GM19238 (cell line): ENCODE results near the gene RNF13.
"Not testable (repeated sequence)": the region's sequence is repeated elsewhere in the genome, so short reads cannot be mapped to it uniquely, and the experiment has no call there.

Source experiments
- DNase-seq: peaks from one replicate; pipeline ENCODE4 v3.0.0; 2011; ENCODE audit warnings: low spot score; ENCODE audit not compliant: insufficient read length

RNF13 gene

GRCh38 chr3:149801195-149801594 lies 11.8 kb upstream of the RNF13 start:
- no peak for DNase-seq

DNA sequence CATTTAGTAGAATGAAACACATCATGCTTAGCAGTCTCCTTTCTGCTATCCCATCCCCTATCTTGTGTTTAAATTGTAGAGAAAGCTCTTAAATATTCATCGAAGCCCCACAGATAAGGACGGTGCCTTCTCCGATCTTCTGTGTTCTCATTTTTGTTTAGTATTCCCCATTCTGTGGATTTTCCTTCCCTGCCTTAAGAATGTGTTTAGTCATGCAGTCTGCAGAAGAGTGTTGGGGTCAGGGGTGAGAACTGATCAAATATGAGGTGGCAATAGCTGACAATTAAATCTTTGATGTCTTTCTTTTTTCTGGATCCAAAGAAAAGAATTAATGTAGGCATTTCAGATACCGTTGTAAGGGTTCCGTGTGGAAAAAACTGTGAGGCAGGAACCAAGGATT lies 11.4 kb upstream of the RNF13 start:
- DNase-seq, result no peak

DNA sequence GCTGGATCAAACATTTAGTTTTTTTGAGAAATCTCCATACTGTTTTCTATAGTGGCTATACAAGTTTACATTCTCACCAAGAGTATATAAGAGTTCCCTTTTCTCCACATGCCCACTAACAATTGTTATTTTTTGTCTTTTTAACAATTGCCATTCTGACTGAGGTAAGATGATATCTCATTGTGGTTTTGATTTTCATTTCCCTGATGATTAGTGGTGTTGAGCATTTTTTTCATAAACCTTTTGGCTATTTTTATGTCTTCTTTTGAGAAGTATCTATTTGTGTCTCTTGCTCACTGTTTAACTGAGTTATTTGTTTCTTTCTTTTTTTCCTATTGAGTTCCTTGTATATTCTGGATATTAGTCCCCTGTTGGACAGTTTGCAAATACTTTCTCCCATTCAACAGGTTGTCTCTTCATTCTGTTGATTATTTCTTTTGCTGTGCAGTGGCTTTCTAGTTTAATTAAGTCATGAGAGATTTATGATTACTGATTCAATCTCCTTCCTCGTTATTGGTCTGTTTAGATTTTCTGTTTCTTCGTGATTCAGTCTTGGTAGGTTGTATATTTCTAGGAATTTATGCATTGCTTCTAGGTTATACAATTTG lies 6.7 kb upstream of the RNF13 start:
- DNase-seq, result no peak

- peak; percentile 25 for DNase-seq
Measured at GRCh38 chr3:149808209-149808829, 4.7 kb upstream of the RNF13 start.

DNA sequence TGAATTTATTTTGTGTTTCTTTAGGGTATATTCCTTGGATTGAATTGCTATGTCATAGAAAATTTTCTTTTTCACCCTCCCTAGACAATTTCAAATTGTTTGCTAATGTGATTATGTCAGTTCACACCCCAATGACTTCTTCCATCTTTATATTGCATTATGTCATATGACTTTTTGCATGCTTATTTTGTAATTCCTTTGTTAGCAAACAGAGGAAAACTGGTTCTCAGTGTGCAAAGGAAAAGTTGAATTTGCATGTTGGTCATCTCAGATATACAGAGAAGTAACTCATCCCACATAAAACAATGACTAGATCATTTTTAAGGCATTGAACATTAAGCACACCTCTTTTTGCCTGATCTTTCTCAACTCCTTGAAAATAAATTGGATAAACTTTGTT lies 3.3 kb upstream of the RNF13 start:
- DNase-seq, result no peak

- DNase-seq, result no peak
Measured at GRCh38 chr3:149810846-149811245, 2.2 kb upstream of the RNF13 start.

- DNase-seq, result no peak
Measured at GRCh38 chr3:149812165-149812605, 830 bp upstream of the RNF13 start.

- DNase-seq, result no peak
Measured at GRCh38 chr3:149813367-149814281, 609 bp downstream of the RNF13 start.

DNA sequence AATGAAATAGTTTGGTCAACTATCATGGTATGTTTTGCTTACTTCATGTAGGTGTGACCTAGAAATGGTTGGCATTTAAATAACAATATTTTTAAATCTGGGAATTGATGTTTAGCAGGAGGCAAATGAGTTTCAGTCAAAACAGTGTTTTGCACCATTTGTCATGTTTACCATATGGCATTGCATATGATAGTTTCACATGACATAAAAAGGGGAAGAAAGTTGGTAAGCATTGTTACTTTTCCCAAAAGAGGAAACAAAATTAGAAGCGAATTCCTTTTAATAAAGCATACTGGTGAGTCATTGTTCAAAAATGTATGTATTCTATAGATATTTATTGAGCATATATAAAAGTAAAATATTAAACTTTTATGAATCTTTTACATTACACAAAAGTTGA lies 2.3 kb downstream of the RNF13 start:
- no peak for DNase-seq

- no peak for DNase-seq
Measured at GRCh38 chr3:149815728-149816127, 2.7 kb downstream of the RNF13 start.

GRCh38 chr3:149816311-149816710 lies 3.3 kb downstream of the RNF13 start:
- DNase-seq, result no peak

DNA sequence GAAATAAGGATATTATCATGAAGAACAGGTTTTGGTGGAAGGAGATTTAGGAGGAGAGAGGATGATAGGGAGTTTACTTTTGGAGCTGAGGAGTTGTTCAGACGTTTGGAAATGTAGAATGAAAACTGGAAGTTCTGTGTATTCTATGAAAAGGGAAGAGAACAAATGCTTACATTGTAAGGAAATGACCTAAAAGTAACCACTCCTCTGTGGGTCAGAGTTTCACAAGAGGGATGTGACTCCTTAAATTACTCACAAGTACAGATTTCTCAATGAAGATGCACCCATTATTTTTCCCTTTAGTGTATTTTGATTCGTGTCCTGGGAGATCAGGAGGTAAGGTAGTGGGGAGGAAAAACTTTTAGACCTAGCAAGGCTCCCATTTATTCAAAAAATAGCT lies 4.0 kb downstream of the RNF13 start:
- DNase-seq, result no peak

DNA sequence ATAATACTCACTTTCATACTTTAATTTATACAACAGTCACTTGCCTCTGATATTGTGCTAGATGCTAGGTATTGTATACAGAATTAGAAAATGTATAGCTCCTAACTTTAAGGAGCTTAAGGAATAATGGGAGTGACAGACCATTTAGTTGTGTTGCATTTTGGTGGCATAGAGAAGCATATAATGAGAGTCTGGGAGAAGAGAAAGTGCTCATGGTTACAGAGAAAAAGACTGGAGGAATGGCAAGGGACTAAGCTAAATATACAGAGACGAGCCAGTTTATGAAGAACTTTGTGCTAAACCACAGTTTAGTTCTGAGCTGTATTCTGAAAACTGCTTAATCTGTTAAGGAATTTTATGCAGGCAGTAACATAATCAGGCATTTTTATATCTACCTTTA lies 6.4 kb downstream of the RNF13 start:
- DNase-seq, result no peak

DNA sequence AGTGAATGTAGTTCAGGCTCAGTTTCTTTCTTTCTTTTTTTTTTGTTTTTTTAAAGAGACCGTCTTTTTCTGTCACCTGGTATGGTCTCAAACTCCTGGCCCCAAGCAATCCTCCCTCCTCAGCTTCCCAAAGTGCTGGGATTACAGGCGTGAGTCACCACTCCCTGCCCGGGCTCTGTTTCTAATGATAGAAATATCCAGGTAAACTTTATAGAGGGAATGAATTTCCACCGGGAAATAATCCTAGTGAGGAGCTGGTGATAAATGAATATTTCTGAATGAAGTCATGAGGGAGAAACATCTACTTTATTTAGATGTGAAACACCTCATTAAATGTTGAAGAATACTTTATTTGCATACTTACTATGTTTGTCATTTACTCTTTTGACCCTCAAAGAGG lies 7.2 kb downstream of the RNF13 start:
- no peak for DNase-seq

DNA sequence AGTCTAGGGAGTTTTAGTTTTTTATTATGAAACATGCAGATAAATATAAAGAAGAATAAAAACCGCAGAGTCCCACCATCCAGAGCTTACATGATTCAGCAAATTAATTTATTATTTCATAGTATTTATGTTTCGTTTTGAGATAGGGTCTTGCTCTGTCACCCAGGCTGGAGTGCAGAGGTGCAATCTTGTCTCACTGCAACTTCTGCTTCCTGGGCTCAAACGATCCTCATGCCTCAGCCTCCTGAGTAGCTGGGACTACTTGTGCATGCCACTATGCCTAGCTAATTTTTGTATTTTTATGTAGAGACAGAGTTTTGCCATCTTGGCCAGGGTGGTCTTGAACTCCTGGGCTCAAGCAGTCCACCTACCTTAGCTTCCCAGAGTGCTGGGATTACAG lies 13.6 kb downstream of the RNF13 start:
- DNase-seq, result no peak

DNA sequence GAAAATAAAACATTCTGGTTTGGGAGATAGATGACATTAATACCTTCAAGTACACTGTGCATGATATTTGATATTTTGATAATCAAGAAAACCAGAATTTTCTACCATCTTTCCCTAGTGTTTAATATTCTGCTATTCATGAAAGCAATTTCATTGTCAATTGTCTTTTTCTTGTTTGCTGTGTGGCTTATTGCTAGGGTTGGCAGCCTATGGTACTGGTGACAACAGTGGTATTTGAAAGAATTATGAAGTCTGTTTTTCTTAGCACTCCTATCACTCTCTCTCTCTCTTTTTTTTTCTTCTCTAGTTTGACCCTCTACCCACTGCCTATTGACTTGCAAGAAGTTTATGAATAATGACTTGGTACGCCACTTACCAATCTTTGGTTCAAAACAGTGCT lies 15.4 kb downstream of the RNF13 start:
- no peak for DNase-seq

DNA sequence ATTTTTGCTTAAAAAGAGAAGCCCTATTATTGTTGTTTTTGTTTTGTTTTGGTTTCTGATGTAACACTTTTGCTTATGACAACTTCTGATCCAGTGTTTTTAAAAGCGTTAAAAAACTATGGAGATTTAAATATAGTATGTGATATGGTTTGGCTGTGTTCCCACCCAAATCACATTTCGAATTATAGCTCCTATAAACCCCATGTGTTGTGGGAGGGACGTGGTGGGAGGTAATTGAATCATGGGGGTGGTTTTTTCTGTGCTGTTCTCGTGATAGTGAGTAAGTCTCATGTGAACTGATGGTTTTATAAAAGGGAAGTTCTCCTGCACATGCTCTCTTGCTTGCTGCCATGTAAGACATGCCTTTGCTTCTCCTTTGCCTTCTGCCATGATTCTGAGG lies 16.6 kb downstream of the RNF13 start:
- not testable (repeated sequence) for DNase-seq

- DNase-seq, result no peak
Measured at GRCh38 chr3:149830902-149831301, 17.9 kb downstream of the RNF13 start.

DNA sequence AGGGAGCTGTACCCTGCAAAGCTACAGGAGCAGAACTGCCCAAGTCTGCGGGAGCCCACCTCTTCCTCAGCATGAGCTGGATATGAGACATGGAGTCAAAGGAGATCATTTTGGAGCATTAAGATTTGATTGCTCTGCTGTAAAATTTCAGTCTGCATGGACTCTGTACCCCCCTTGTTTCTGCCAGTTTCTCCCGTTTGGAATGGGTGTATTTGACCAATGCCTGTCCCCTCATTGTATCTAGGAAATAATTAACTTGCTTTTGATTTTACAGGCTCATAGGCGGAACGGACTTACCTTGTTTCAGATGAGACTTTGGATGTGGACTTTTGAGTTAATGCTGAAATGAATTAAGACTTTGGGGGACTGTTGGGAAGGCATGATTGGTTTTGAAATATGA lies 18.3 kb downstream of the RNF13 start:
- DNase-seq, result no peak

GRCh38 chr3:149832086-149832485 lies 19.1 kb downstream of the RNF13 start:
- no peak for DNase-seq

- DNase-seq, result no peak
Measured at GRCh38 chr3:149833241-149833640, 20.2 kb downstream of the RNF13 start.

GRCh38 chr3:149838491-149838890 lies 25.5 kb downstream of the RNF13 start:
- DNase-seq, result not testable (repeated sequence)
